Hematopoietic multipotent progenitor cell treated with erythropoietin and hydrocortisone succinate and interleukin-3 and kit ligand, for 4 days (in vitro differentiated cells): ENCODE results near the gene PLOD2.

ENCODE experiments used
- DNase-seq: peaks from one replicate; pipeline ENCODE4 v3.0.0-alpha.2; 2015

The PLOD2 gene

GRCh38 chr3:146093896-146094295 lies 67.1 kb downstream of the PLOD2 start:
- DNase-seq = peak; percentile 46

- DNase-seq = no peak
These were observed 68.8 kb downstream of the PLOD2 start for GRCh38 chr3:146092230-146092629.

GRCh38 chr3:146091397-146091796 lies 69.6 kb downstream of the PLOD2 start:
- no peak for DNase-seq

GRCh38 chr3:146090521-146090920 lies 70.5 kb downstream of the PLOD2 start:
- DNase-seq = no peak

- DNase-seq = no peak
These were observed 72.1 kb downstream of the PLOD2 start for GRCh38 chr3:146088840-146089239.

GRCh38 chr3:146087116-146087515 lies 73.9 kb downstream of the PLOD2 start:
- DNase-seq = no peak

- DNase-seq = no peak
These were observed 74.8 kb downstream of the PLOD2 start for GRCh38 chr3:146086211-146086610.

GRCh38 chr3:146085678-146086077 lies 75.3 kb downstream of the PLOD2 start:
- DNase-seq = no peak

- DNase-seq = no peak
These were observed 80.4 kb downstream of the PLOD2 start for GRCh38 chr3:146080578-146080977.

- DNase-seq = no peak
These were observed 83.0 kb downstream of the PLOD2 start for GRCh38 chr3:146078031-146078430.

GRCh38 chr3:146077181-146077580 lies 83.8 kb downstream of the PLOD2 start:
- DNase-seq = no peak

GRCh38 chr3:146072824-146073223 lies 88.2 kb downstream of the PLOD2 start:
- DNase-seq = no peak

GRCh38 chr3:146072061-146072460 lies 88.9 kb downstream of the PLOD2 start:
- DNase-seq = no peak

- no peak for DNase-seq
These were observed 89.4 kb downstream of the PLOD2 start for GRCh38 chr3:146071632-146072031.

GRCh38 chr3:146067048-146067447 lies 93.9 kb downstream of the PLOD2 start:
- no peak for DNase-seq

- DNase-seq = peak; percentile 81
These were observed 95.4 kb downstream of the PLOD2 start for GRCh38 chr3:146065573-146066006.

- no peak for DNase-seq
These were observed 102.7 kb downstream of the PLOD2 start for GRCh38 chr3:146058241-146058640.

GRCh38 chr3:146052791-146053310 lies 108.1 kb downstream of the PLOD2 start:
- no peak for DNase-seq

- peak; percentile 26 for DNase-seq
These were observed 108.8 kb downstream of the PLOD2 start for GRCh38 chr3:146052056-146052790.

- no peak for DNase-seq
These were observed 110.3 kb downstream of the PLOD2 start for GRCh38 chr3:146050691-146051090.

- no peak for DNase-seq
These were observed 113.5 kb downstream of the PLOD2 start for GRCh38 chr3:146047485-146047884.

- DNase-seq = no peak
These were observed 116.9 kb downstream of the PLOD2 start for GRCh38 chr3:146044046-146044445.

- DNase-seq = no peak
These were observed 120.4 kb downstream of the PLOD2 start for GRCh38 chr3:146040630-146041029.

GRCh38 chr3:146037697-146038096 lies 123.3 kb downstream of the PLOD2 start:
- DNase-seq = no peak

GRCh38 chr3:146036281-146036680 lies 124.7 kb downstream of the PLOD2 start:
- DNase-seq = no peak
